Brain microvascular endothelial cell (primary cell): ENCODE measurements around the gene C6orf120.

Source experiments
- DNase-seq: peaks from one replicate; pipeline ENCODE4 v3.0.0-alpha.2; 2020
- H3K27ac ChIP-seq: fragments of 250-450 bp; sonication (Bioruptor Pico); 2 replicates; pipeline ENCODE4 v1.5.1; 2020; ENCODE audit warnings: mild to moderate bottlenecking, moderate library complexity
- H3K27me3 ChIP-seq: fragments of 250-450 bp; sonication (Bioruptor Pico); replicated peaks from 2 replicates; pipeline ENCODE4 v1.5.1; 2020; ENCODE audit warnings: mild to moderate bottlenecking
- H3K36me3 ChIP-seq: fragments of 250-450 bp; sonication (Bioruptor Pico); replicated peaks from 2 replicates; pipeline ENCODE4 v1.5.1; 2020; ENCODE audit warnings: mild to moderate bottlenecking
- H3K4me3 ChIP-seq: 2 replicates; pipeline ENCODE4 v1.5.1; 2011; ENCODE audit warnings: low read depth, mild to moderate bottlenecking, control low read depth, low read length, moderate library complexity
- in situ Hi-C: cut with HindIII; loops from 2 replicates; pipeline ENCODE4 v1.10.0; 2017; ENCODE audit warnings: low sequenced_read_pairs, low pct_ligation_motif_present
- TF ChIP-seq, protein P1 (sequence below): IDR thresholded peaks from 2 replicates; pipeline ENCODE4 v1.5.1; 2011; ENCODE audit warnings: low read depth, mild to moderate bottlenecking, moderate library complexity, low read length, control low read depth, inconsistent platforms; ENCODE audit errors: missing control alignments

Gene C6orf120

DNA sequence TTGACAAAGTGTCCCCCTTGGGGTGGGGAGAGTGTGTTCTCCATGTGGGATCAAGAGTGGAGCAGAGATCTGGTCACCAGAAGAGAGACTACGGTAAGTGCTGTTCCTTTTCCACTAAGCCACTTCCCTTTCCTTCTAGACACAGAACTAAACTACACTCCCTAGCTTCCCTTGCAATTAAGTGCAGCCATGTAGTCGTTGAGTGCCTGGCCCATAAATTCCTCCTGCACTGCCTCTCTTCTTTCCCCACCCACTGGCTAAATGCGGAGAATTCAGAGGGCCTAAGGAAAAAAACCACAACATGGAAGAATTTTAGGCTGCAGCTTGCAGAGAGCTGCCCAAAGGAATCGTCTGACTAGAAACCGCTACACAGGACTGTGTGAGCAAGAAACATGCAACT, 1.6 kb upstream of the C6orf120 start:
- Histone ChIP-seq H3K36me3 (peaks cover 3% of the 10 kb centered on the region), H3K27me3 (no peaks in the 10 kb centered on the region), H3K27ac (no peak overlapping the region), H3K4me3 (no peak overlapping the region)
- TF ChIP-seq, protein P1, sequence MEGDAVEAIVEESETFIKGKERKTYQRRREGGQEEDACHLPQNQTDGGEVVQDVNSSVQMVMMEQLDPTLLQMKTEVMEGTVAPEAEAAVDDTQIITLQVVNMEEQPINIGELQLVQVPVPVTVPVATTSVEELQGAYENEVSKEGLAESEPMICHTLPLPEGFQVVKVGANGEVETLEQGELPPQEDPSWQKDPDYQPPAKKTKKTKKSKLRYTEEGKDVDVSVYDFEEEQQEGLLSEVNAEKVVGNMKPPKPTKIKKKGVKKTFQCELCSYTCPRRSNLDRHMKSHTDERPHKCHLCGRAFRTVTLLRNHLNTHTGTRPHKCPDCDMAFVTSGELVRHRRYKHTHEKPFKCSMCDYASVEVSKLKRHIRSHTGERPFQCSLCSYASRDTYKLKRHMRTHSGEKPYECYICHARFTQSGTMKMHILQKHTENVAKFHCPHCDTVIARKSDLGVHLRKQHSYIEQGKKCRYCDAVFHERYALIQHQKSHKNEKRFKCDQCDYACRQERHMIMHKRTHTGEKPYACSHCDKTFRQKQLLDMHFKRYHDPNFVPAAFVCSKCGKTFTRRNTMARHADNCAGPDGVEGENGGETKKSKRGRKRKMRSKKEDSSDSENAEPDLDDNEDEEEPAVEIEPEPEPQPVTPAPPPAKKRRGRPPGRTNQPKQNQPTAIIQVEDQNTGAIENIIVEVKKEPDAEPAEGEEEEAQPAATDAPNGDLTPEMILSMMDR, result no peak
- no peak for DNase-seq
- in situ Hi-C loops, result no loop called here

DNA sequence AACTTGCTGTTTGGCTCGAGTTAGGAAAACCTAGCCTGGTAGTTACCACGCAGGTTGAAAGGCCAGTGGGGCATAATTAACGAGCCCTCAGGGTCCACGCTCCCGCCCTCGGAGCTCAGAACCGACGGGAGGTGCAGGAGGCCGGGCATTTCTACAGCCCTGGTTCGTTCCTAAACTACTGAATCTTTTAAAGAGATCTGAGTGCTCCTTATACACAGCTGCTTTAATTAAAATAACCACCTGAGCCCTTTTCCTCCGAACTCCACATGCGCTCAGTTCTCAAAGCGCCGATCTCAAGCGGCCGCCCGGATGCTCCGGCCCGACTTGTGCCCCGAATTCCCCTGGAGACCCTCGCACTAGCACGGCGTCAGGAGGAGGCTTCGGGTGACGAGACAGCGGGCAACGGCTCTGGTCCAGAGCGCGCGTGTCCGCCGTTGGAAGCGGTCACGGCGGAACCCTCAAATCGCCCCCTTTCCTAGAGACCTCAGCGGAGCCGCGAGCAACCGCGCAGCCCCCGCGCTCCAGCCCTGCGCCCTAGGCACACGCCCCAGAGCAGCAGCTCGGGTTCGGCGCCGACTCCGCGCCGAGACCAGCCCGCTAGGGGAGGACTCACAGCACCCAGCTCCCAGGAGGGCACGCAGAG, 494 bp upstream of the C6orf120 start:
- TF ChIP-seq, protein P1, result no peak
- Histone ChIP-seq H3K4me3 (peak overlapping the region; percentile 91), H3K27ac (peak overlapping the region; percentile 97), H3K27me3 (no peaks in the 10 kb centered on the region), H3K36me3 (peaks cover 3% of the 10 kb centered on the region)
- in situ Hi-C loops, result no loop called here
- DNase-seq, result no peak

DNA sequence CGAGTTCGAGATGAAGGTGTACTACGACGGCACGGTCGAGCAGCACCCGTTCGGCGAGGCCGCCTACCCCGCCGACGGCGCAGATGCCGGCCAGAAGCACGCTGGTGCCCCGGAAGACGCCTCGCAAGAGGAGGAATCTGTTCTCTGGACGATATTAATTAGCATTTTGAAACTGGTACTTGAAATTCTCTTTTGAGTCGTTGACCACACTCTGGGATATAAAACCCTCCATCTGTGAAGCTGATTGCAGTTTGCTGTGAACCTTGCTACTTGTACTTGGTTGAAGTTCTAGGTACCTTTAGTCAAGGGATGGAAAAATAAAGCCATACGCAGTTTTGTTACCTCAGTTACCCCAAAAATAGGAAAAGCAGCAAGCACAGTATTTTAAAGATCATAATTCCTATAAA, 917 bp downstream of the C6orf120 start:
- in situ Hi-C loops, result no loop called here

DNA sequence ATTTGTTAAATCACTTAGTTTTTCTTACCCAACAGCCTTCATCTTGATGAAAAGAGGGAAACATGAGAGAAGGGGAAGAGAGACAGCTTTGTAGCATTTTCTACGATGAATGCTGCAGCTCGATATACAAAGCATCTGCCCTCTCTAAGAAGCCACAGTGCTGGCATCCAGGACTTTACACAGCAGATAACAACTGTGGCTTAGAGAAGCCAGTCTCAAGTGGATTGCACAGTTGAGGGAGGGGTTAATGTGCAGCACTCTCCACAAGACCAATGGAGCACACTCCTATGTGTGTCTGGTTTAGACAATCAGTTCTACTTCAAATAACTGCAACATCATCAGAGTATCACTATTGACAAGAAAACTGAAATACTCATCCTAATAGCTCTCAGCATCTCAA, 5.8 kb downstream of the C6orf120 start:
- Histone ChIP-seq H3K27ac (no peak overlapping the region), H3K27me3 (no peaks in the 10 kb centered on the region), H3K4me3 (no peak overlapping the region), H3K36me3 (peaks cover 6% of the 10 kb centered on the region)
- no peak for DNase-seq
- in situ Hi-C loops, result no loop called here
- TF ChIP-seq, protein P1, result no peak

More for the DNA sequence above, 917 bp downstream of the C6orf120 start:
- Histone ChIP-seq H3K36me3 (peaks cover 3% of the 10 kb centered on the region), H3K27me3 (no peaks in the 10 kb centered on the region), H3K4me3 (peak overlapping the region; percentile 91), H3K27ac (peak overlapping the region; percentile 97)
- TF ChIP-seq, protein P1, result no peak
- no peak for DNase-seq

DNA sequence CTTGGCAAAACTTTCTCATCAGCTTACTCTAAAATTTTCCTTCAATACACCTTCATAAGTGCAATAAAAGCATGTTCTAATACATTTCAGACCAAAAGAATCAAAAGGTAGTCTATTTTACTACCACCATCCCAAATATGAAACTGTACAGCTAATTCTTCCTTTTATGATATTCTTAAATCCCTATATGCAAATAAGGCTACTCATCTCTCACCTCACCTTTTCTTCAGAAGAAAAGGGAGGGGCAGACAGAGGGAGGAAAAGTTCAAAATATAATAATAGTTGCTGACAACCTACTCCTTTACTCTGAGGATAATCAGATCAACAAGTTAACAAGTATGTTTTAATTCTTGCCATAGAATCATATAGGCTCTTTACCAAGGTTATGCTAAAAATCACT, 7.4 kb downstream of the C6orf120 start:
- Histone ChIP-seq H3K27me3 (no peaks in the 10 kb centered on the region), H3K27ac (no peak overlapping the region), H3K4me3 (no peak overlapping the region), H3K36me3 (peaks cover 7% of the 10 kb centered on the region)
- TF ChIP-seq, protein P1, result no peak
- in situ Hi-C loops, result no loop called here
- DNase-seq, result no peak

DNA sequence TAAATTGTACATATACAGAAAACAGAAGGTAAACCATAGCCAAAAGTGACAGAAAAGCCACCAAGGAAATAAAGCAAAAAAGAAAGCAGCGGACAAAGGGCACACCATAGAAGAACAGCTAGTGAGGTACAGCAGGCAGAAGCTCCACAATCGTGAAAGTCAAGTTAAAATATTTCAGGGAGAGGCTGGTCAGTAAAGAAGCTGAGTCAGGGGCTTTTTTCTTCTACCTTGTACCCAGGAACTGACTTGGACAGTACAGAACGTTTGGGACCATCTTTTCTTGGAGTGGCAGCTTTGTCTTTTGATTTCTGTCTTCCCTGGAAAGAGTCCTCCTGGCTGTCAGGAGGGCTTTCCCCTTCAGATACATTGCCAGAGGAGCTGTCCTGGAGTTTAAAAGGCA, 8.1 kb downstream of the C6orf120 start:
- H3K27ac ChIP-seq, result no peak overlapping the region
- TF ChIP-seq, protein P1, result no peak
- peaks cover 10% of the 10 kb centered on the region for H3K36me3 ChIP-seq
- H3K27me3 ChIP-seq, result no peaks in the 10 kb centered on the region
- in situ Hi-C loops, result no loop called here
- H3K4me3 ChIP-seq, result no peak overlapping the region
- no peak for DNase-seq
